ENCODE data around the gene NAPSA.
"Not testable (repeated sequence)": the region's sequence is repeated elsewhere in the genome, so short reads cannot be mapped to it uniquely, and the experiment has no call there.

NAPSA gene

DNA sequence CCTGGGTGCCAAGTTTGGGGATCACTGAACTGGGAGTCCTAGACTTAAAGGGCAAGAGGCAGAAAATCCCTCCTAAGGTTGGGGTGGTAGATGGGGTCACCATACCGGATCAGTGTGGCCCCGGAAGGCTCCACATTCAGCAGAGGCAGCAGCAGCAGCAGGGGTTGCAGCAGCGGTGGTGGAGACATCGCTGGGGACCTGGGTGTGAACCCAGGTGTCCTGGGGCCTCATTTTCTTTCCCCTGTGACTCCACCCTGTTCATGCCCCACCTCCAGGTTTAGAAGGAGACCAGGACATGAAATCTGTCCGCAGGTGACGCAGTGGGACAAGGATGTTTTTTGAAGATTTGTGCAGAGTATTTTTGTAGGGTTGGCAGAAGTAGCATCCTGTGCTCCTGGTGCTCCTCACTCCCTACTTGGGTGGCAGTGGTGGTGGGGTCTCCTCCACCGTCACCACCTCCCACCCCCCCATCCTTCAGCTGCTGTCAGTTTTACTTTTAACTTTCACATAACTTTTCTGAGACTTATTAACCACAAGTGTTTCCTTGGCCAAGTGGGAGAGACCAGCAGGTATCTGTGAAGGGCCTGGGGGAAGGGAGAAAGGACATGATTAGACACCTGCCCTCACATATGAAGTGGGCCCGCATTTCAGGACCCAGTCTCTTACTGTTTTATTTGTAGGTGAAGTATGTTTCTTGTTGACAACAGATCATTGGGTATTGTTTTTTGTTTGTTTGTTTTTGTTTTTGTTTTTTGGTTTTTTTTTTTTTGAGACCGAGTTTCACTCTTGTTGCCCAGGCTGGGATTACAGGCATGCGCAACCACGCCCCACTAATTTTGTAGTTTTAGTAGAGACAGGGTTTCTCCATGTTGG is at the start of gene NAPSA:
Gene NAPSA, minus strand, starts transcription at position 206 of the 873 bp plus-strand sequence. Its CDS starts 18 bp downstream, at position 188.
- no peak for DNase-seq (ENCODE audit: low read depth)

DNA sequence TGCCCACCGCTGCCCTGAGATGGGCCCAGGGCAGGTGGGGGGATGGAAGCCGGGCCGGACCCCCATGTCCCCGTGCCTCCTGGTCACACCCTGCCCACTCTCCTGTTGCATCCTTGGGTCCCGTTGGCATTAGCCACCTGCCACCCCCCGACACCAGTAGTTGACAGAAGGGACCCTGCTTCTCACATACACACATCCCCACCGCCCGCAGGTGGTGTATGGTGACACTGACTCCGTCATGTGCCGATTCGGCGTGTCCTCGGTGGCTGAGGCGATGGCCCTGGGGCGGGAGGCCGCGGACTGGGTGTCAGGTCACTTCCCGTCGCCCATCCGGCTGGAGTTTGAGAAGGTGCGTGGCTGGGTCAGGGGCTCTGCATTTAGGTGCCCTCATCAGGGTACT is 48.1 kb upstream of the NAPSA start:
- DNase-seq (ENCODE audit: low read depth), result no peak

DNA sequence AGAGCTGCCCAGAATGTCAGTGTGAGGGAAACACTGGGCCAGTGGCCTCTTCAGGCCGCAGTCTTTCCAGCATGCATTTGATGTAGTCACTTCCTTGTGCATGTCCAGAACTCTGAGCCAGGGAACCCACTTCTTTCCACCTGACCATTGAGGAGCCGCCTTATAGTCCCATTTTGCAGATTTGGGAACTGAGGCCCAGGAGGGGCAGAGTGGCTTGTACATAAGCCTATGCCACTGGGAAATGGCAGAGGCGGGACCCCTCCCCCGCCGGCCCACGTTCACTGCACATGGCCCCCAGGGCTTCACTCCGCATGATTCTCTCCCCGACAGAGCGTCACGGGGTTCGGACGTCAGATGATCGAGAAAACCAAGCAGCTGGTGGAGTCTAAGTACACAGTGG is 47.7 kb upstream of the NAPSA start:
- no peak for DNase-seq (ENCODE audit: low read depth)

DNA sequence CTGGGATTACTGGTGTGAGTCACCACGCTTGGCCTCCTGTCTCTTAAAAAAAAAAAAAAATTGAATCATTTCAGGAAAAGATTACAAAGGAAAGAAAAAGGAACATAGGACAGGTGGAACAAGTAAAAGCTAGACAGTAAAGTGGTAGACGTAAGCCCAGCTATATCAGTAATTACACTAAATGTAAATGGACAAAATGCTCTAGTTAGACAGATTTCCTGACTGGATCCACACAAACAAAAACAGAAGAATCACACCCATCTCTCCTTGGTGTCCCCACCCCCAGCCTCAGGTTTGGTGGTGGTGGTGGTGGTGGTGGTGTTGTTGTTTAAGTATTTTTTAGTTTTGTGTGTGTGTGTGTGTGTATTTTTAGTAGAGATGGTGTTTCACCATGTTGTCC is 47.0 kb upstream of the NAPSA start:
- DNase-seq (ENCODE audit: low read depth), result no peak

DNA sequence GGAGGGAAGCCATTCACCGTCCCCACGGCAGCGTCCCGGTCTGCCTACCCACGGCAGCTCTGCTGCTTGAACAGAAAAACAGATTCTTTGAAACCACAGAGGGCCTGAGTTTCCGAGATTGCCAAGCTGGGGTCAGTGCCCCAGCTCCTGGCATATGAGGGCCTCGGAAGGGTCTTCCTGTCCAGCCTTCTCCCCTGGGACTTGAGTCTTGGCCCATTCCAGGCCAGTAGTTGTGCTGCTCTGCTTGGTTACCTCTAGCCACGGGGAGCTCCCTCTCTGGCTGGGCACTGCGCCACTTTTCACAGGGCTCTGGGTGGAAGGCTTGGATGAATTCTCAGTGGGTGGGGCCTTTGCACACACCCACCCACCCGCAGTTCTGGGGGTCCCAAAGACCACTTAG is 44.7 kb upstream of the NAPSA start:
- no peak for DNase-seq (ENCODE audit: low read depth)

DNA sequence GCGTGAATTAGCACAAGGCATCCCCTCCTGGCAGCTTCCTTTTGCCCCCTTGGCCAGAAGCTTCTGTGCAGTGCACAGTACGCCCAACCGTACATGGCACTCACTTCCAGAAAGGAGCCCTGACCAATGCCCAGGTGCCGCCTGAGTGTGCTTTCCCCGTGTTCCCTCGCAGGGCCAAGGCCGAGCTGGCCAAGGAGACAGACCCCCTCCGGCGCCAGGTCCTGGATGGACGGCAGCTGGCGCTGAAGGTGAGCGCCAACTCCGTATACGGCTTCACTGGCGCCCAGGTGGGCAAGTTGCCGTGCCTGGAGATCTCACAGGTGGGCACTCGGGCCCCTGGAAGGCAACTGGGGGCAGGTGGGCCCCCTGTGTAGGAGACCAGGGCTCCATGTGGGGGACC is 43.9 kb upstream of the NAPSA start:
- DNase-seq (ENCODE audit: low read depth), result no peak

DNA sequence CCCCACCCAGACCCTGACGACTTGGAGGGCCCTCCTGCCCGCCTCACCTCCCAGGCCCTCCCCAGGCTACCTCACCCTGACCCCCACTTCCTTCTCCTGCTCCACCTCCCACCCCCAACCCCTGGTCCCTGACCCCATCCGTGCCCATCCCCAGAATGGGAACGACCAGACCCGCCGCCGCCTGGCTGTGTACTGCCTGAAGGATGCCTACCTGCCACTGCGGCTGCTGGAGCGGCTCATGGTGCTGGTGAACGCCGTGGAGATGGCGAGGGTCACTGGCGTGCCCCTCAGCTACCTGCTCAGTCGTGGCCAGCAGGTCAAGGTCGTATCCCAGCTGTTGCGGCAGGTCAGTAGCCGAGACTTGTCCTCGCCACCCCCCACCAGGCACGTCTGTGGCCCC is 41.4 kb upstream of the NAPSA start:
- DNase-seq (ENCODE audit: low read depth), result no peak

DNA sequence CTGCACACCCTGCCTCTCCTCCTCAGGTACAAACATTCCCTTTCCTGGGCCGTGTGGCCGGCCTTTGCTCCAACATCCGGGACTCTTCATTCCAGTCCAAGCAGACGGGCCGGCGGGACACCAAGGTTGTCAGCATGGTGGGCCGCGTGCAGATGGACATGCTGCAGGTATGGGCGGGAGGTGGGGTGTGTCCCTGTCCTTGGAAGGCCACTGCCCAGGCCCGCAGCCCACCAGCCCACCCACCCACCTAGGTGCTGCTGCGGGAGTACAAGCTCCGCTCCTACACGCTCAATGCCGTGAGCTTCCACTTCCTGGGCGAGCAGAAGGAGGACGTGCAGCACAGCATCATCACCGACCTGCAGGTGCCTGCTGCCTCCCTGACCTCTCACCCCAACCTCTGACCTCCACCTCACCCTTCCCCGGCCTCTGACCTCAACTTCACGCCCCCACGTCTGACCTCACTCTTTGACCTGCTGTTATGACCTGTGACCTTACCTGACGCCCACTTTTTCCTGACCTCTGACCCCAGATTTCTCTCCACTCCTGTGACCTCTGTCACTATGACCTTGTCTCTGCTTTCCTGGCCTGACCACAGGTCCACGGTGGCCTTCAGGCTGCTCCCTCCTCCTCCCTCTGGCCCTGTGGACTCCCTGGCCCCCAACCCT is 40.8 kb upstream of the NAPSA start:
- DNase-seq (ENCODE audit: low read depth), result no peak

DNA sequence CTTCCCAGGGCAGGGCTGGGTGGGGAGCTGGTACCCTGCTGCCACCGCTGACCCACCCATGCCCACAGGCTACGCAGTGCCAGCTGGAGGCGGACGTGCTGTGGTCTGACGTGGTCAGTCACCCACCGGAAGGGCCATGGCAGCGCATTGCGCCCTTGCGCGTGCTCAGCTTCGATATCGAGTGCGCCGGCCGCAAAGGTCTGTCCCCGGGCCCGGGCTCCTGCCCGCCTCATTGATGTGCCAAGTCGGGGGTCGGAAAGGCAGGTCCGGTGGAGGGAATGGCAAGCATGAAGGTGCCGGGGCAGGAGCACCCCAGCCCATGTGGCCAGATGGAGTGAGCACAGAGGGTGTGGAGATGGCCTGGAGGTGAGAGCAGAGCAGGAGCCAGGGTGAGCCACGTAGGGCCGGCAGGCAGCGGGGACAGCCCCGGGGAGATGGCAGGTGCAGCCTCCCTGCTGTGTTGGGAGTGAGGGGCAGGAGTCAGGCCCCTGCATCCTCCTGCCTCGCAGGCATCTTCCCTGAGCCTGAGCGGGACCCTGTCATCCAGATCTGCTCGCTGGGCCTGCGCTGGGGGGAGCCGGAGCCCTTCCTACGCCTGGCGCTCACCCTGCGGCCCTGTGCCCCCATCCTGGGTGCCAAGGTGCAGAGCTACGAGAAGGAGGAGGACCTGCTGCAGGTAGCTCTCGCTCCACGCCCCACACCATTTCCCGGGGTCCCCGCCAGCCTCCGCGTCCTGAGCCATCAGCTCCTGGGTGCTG is 37.3 kb upstream of the NAPSA start:
- DNase-seq (ENCODE audit: low read depth), result no peak

DNA sequence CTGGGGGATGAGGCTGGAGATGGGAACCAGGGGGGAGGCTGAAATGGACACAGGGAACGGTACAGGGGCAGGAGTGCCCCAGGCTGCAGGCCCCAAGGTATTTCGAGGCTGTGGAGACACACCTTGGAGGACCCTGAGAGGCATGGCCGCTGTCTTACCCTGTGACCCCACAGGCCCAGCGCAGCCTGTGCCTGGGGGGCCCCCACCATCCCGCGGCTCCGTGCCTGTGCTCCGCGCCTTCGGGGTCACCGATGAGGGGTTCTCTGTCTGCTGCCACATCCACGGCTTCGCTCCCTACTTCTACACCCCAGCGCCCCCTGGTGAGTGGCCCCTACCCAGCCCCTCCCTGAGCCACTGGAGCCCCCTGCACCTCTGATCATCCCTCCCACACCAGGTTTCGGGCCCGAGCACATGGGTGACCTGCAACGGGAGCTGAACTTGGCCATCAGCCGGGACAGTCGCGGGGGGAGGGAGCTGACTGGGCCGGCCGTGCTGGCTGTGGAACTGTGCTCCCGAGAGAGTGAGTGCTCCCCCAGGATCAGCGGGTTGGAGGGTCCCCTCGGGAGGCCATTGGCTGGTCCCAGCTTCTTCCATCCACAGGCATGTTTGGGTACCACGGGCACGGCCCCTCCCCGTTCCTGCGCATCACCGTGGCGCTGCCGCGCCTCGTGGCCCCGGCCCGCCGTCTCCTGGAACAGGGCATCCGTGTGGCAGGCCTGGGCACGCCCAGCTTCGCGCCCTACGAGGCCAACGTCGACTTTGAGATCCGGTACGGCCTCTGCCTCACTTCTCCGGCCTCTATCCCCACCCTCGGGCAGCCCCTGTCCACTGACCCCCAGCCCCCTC is 36.4 kb upstream of the NAPSA start:
- no peak for DNase-seq (ENCODE audit: low read depth)

DNA sequence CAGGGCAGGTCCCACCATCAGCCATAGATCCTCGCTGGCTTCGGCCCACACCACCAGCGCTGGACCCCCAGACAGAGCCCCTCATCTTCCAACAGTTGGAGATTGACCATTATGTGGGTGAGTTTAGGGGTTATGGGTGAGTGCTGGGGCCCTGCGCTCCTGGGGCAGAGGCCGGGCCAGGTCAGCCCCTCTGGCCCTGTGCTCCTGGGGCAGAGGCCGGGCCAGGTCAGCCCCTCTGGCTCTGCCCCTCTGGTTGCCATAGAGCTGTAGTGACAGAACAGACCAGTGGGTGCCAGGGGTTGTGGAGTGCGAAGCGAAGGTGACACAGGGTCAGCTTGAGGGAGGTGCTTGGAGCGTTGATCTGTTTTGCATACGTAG is 33.9 kb upstream of the NAPSA start:
- DNase-seq (ENCODE audit: low read depth), result no peak

DNA sequence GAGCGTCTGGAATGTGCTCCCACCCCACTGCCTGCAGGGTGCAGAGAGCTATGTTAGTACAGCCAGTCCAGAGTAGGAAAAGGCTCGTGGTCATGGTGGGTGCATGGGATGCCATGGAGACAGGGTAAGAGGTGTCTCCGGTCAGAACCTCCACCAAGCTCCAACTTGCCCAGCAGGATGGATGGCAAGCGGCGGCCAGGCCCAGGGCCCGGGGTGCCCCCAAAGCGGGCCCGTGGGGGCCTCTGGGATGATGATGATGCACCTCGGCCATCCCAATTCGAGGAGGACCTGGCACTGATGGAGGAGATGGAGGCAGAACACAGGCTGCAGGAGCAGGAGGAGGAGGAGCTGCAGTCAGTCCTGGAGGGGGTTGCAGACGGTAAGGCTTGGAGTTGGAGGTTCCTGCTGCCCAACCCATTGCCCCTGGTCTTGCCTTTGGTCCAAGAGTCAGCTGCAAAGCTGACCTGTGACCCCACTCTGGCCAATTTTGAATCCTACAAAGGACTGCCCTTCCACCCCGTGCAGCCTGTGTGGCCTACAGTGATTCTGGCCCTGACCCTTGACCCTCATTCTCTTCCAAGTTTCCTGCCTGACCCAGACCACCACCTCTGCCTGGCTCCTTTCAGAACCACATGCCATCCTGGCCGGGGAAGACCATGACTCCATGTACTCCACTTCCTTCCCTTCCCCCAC is 33.4 kb upstream of the NAPSA start:
- DNase-seq (ENCODE audit: low read depth), result no peak

DNA sequence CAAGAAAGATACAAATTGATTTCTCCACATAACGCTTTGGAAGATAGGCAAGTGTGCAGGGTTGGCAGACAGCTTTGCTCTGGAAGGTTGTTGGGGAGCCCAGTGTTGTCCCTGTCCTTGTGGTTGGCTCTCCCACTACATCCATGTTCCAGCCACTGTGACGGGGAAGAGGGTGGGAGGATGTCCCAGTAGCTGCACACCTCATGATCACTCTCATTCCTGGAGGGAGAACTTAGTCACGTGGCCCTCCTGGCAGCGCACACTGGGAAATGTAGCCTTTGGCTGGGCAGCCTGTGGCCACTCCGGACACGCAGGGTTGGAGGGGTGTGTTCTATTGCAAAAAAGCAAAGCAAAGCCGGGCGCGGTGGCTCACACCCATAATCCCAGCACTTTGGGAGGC is 28.6 kb upstream of the NAPSA start:
- DNase-seq (ENCODE audit: low read depth), result no peak

DNA sequence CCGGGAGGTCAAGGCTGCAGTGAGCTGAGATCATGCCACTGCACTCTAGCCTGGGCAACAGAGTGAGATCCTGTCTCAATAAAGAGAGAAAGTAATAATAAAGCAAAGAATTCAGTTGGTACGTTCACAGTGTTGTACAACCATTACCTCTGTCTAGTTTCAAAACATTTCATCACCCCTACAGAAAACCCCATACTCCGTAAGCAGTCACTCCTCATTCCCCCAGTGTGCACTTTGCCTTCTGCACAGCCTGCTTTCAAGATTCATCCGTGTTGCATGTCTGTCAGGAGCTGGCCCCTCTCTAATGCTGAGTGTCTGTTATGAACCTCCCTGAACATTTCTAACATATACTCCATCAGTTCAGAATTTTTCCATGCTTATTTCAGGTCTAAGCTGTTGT is 28.1 kb upstream of the NAPSA start:
- DNase-seq (ENCODE audit: low read depth), result no peak

DNA sequence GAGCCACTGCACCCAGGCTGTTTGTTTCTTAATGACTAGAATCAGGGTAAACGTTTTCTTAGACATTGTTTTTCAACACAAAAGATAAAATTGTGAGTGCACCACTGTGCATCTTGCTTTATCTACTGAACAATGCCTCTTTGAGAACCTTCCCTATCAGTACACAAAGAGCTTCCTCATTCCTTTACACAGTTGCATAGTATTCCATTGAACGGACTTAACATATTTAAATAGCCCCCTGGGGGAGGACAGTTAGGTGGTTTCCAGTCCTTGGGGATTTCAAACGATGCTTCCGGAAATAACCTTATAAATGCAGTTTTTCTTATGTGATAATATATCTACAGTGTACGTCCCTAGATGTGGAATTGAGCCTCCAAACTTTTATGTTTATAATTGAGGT is 27.3 kb upstream of the NAPSA start:
- DNase-seq (ENCODE audit: low read depth), result no peak

DNA sequence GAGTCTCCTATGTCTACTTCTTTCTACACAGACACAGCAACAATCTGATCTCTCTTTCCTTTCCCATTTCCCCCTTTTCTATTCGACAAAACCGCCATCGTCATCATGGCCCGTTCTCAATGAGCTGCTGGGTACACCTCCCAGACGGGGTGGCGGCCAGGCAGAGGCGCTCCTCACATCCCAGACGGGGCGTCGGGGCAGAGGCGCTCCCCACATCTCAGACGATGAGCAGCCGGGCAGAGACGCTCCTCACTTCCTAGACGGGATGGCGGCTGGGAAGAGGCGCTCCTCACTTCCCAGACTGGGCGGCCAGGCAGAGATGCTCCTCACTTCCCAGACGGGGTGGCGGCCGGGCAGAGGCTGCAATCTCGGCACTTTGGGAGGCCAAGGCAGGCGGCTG is 25.5 kb upstream of the NAPSA start:
- not testable (repeated sequence) for DNase-seq (ENCODE audit: low read depth)

DNA sequence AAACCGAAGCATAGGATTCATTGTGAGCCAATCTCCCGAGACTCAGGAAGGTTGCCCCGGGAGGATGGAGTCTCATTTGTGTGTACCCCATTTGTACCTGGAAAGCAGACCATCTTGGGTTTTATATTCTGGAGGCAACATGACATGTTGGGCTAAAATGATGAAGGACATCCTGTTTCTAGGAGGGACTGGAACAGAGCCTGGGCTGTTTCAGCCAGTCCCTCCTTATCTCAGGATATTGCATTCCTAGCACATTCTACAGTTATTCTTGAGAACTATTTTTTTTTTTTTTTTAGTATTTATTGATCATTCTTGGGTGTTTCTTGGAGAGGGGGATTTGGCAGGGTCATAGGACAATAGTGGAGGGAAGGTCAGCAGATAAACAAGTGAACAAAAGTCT is 24.9 kb upstream of the NAPSA start:
- not testable (repeated sequence) for DNase-seq (ENCODE audit: low read depth)

DNA sequence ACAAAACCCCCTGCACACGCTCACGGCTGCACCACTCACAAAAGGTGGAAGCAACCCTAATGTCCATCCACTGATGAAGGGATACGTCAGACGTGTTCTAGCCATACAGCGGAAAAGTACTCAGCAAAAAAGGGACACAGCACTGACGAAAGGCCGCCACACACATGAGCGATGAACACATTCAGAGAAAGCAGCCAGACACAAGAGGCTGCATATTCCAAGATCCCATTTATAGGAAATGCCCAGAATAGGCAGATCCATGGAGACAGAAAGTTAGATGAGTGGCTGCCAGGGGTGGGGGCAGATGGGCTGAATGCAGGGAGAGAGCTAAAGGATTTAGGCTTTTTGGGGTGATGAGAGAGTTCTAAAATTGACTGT is 22.4 kb upstream of the NAPSA start:
- DNase-seq (ENCODE audit: low read depth), result no peak

DNA sequence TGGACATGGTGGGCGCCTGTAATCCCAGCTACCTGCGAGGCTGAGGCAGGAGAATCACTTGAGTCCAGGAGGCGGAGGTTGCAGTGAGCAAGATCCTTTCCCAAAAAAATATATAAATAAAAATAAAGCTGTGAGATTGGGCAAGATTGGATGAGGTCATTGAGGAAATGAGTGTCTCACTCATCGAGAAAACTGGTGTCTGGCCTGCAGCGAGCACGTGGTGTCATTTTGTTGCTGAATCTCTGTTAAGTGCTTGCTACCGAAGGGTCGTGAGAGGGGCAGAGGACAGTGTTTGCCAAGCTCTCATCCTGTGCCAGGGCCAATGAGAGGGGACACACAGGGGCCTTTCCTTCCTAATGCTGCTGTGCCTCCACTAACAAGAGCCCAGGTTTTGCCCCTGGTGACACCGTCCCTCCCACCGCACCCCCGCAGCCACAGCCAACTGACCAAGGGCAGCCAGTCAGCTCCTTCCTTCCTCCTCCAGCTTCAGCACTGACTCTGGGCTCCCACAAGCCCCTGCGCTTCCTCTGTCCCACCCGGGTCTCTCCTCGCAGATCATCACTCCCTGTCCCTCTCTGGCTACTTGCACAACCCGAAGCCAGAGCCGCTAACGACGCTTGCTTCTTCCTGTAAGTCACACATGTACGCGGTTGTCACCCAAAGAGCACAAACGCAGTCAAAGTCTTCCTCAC is 21.9 kb upstream of the NAPSA start:
- DNase-seq (ENCODE audit: low read depth), result no peak

DNA sequence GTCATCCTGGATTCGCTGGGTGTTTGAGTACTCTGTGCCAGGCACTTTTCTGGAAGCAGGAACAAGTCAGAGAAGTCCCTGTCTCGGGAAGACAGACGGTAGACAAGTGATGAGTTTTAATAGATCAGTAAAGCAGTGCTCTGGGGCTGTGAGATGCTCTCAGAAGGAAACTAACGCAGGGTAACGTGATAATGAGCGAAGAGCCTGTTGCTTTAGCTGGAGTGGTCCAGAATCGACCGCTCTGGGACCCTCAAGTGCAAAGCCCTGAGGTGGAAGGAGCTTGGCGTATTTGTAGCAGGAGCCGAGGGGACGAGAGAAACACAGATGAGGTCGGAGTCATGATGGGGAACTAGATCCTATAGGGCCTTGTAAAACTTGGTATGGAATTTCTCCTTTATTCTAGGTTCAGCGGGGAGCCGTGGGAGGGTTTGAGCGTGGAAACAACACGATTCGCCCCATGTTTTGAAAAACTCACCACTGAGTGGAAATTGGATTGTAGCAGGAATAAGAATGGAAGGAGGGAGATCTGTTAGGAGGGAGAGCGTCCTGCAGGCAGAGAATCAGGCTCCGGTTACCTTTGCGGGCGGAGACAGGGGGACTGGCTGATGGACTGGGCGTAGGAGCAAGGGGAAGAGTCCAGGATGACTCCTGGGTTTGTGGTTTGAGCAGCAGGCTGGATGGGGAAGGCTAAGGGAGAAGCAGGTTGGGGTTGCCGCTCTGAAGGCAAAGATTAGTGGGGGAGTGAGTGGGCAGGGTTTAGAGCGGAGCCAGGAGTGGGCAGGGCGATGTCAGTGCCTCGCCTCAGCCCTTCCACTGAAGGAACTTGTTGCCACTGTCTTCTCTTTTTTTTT is 19.5 kb upstream of the NAPSA start:
- no peak for DNase-seq (ENCODE audit: low read depth)
